Hepatocyte (in vitro differentiated cells): ENCODE data around the gene ADGRG6. TPM values are rescaled to one million over a fixed set of nuclear protein-coding genes. Genes with fewer than 3 reads are reported as not detected.
A peak's percentile ranks its signal among the peaks of the same experiment; 100 is the strongest.

Experiments used
- DNase-seq: peaks from one replicate; pipeline ENCODE4 v3.0.0-alpha.2; 2016; ENCODE audit warnings: low spot score
- H2AFZ ChIP-seq: fragments of 200-600 bp; sonication (generic); 2 replicates; pipeline ENCODE4 v1.6.0; 2016; ENCODE audit warnings: antibody characterized with exemption, mild to moderate bottlenecking
- H3K27ac ChIP-seq: fragments of 200-600 bp; sonication (generic); 2 replicates; pipeline ENCODE4 v1.5.1; 2016; ENCODE audit warnings: mild to moderate bottlenecking
- H3K27me3 ChIP-seq: fragments of 200-600 bp; sonication (generic); 2 replicates; pipeline ENCODE4 v1.6.1; 2016
- H3K36me3 ChIP-seq: fragments of 200-600 bp; sonication (generic); replicated peaks from 2 replicates; pipeline ENCODE4 v1.5.1; 2016; ENCODE audit warnings: low read depth; ENCODE audit not compliant: insufficient read depth
- H3K4me1 ChIP-seq: fragments of 200-600 bp; sonication (generic); 2 replicates; pipeline ENCODE4 v1.5.1; 2016; ENCODE audit warnings: mild to moderate bottlenecking, moderate library complexity; ENCODE audit not compliant: insufficient read depth
- H3K4me2 ChIP-seq: fragments of 200-600 bp; sonication (generic); 2 replicates; pipeline ENCODE4 v1.6.0; 2016
- H3K4me3 ChIP-seq: fragments of 200-600 bp; sonication (generic); 2 replicates; pipeline ENCODE4 v1.5.1; 2016; ENCODE audit warnings: mild to moderate bottlenecking
- H3K79me2 ChIP-seq: fragments of 200-600 bp; sonication (generic); 2 replicates; pipeline ENCODE4 v1.6.0; 2017; ENCODE audit warnings: mild to moderate bottlenecking
- H3K9me2 ChIP-seq: fragments of 200-600 bp; sonication (generic); replicated peaks from 2 replicates; pipeline ENCODE4 v1.6.0; 2017; ENCODE audit warnings: mild to moderate bottlenecking; ENCODE audit not compliant: insufficient read depth
- H3K9me3 ChIP-seq: fragments of 200-600 bp; sonication (generic); 2 replicates; pipeline ENCODE4 v1.5.1; 2016; ENCODE audit warnings: low read depth, mild to moderate bottlenecking
- H4K20me1 ChIP-seq: fragments of 200-600 bp; sonication (generic); 2 replicates; pipeline ENCODE4 v1.6.0; 2016; ENCODE audit warnings: mild to moderate bottlenecking; ENCODE audit not compliant: insufficient read depth, poor library complexity, severe bottlenecking
- EZH2 ChIP-seq: fragments of 200-600 bp; sonication (generic); IDR thresholded peaks from 2 replicates; pipeline ENCODE4 v1.6.1; 2016; ENCODE audit warnings: antibody characterized with exemption, mild to moderate bottlenecking, borderline replicate concordance
- EZH2phosphoT487 ChIP-seq: fragments of 200-600 bp; sonication (generic); IDR thresholded peaks from one replicate; pipeline ENCODE4 v1.6.1; 2018; ENCODE audit warnings: antibody characterized with exemption, mild to moderate bottlenecking, low read depth, moderate library complexity; ENCODE audit not compliant: unreplicated experiment, severe bottlenecking
- WGBS: methylation state at CpG from one replicate; pipeline ENCODE4 v1.1.6; 2016; ENCODE audit warnings: low lambda C conversion rate; ENCODE audit errors: missing lambda C conversion rate; 5-methylcytosine and 5-hydroxymethylcytosine counted together
- polyA plus RNA-seq: library from polyadenylated mRNA; unstranded; fragments of >200 nt; fragmentation: Nextera tagmentation; extraction: Ambion mirVana; gene quantifications from 2 replicates; pipeline ENCODE4 v1.2.1, GENCODE V29; 2016
- total RNA-seq: library from RNA; depleted of rRNA; stranded (reverse); fragments of >200 nt; gene quantifications from 2 replicates; pipeline ENCODE4 v1.2.3, GENCODE V29; 2014
- TF ChIP-seq, protein P1 (sequence below): fragments of 200-600 bp; sonication (generic); IDR thresholded peaks from 2 replicates; pipeline ENCODE4 v1.5.1; 2016; ENCODE audit warnings: antibody characterized with exemption, mild to moderate bottlenecking; ENCODE audit not compliant: poor library complexity

Gene ADGRG6
- total and polyA plus RNA-seq, 2 experiments from 2014 or later = 13.9 to 92.0 TPM

GRCh38 chr6:142323377-142323776 lies 21.6 kb downstream of the ADGRG6 start:
- Histone ChIP-seq H3K4me3 (no peak overlapping the region), H3K27me3 (no peaks in the 10 kb centered on the region), H4K20me1 (no peaks in the 10 kb centered on the region), H2AFZ (no peak overlapping the region), H3K36me3 (no peaks in the 10 kb centered on the region), H3K4me1 (peaks cover 25% of the 10 kb centered on the region), H3K9me3 (no peaks in the 10 kb centered on the region), H3K9me2 (no peaks in the 10 kb centered on the region), H3K27ac (peak overlapping the region; percentile 82), H3K79me2 (peaks cover 14% of the 10 kb centered on the region), H3K4me2 (peak overlapping the region; percentile 19)
- peak; percentile 81 for DNase-seq
- TF ChIP-seq EZH2 (no peak), EZH2phosphoT487 (no peak)
- TF ChIP-seq, protein P1, sequence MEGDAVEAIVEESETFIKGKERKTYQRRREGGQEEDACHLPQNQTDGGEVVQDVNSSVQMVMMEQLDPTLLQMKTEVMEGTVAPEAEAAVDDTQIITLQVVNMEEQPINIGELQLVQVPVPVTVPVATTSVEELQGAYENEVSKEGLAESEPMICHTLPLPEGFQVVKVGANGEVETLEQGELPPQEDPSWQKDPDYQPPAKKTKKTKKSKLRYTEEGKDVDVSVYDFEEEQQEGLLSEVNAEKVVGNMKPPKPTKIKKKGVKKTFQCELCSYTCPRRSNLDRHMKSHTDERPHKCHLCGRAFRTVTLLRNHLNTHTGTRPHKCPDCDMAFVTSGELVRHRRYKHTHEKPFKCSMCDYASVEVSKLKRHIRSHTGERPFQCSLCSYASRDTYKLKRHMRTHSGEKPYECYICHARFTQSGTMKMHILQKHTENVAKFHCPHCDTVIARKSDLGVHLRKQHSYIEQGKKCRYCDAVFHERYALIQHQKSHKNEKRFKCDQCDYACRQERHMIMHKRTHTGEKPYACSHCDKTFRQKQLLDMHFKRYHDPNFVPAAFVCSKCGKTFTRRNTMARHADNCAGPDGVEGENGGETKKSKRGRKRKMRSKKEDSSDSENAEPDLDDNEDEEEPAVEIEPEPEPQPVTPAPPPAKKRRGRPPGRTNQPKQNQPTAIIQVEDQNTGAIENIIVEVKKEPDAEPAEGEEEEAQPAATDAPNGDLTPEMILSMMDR = no peak
- 60% methylated on average over 6 of the region's 6 CpGs for WGBS

DNA sequence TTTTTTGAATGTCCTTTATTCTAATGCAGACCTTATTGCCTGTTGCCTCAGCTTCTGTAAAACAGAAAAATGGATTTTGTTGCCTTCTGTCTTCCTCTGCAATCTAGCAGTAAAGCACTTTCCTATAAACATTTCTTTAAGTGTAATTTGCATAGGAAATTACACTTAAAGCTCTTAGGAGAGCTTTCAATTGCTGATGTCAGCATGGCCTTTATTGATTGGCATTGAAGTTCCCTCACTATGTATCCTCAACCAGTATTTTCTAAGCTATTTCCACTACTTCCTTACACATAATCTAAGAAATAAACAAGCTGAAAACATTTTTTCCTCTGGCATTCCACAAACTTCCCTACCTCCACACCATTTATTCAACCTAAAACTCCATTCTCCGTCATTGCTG lies 22.3 kb downstream of the ADGRG6 start:
- peak overlapping the region; percentile 42 for H3K4me2 ChIP-seq
- DNase-seq = no peak
- TF ChIP-seq, protein P1 = no peak
- no peak for TF ChIP-seq EZH2phosphoT487
- no peak for TF ChIP-seq EZH2

GRCh38 chr6:142325111-142325510 lies 23.3 kb downstream of the ADGRG6 start:
- Histone ChIP-seq H3K27me3 (no peaks in the 10 kb centered on the region), H2AFZ (no peak overlapping the region), H3K4me2 (no peak overlapping the region), H4K20me1 (no peaks in the 10 kb centered on the region), H3K27ac (peak overlapping the region; percentile 82), H3K9me2 (no peaks in the 10 kb centered on the region), H3K9me3 (no peaks in the 10 kb centered on the region), H3K4me1 (peaks cover 25% of the 10 kb centered on the region), H3K79me2 (peaks cover 23% of the 10 kb centered on the region), H3K36me3 (no peaks in the 10 kb centered on the region), H3K4me3 (no peak overlapping the region)
- 66% methylated on average over 3 of the region's 3 CpGs for WGBS
- no peak for DNase-seq
- TF ChIP-seq, protein P1 = no peak
- TF ChIP-seq EZH2phosphoT487 = no peak
- no peak for TF ChIP-seq EZH2

More for the DNA sequence above, 22.3 kb downstream of the ADGRG6 start:
- H3K36me3 ChIP-seq = no peaks in the 10 kb centered on the region
- no peak overlapping the region for H2AFZ ChIP-seq
- peak overlapping the region; percentile 82 for H3K27ac ChIP-seq
- peaks cover 25% of the 10 kb centered on the region for H3K4me1 ChIP-seq
- no peak overlapping the region for H3K4me3 ChIP-seq
- H3K79me2 ChIP-seq = peaks cover 22% of the 10 kb centered on the region
- no peaks in the 10 kb centered on the region for H4K20me1 ChIP-seq
- H3K9me3 ChIP-seq = no peaks in the 10 kb centered on the region
- no peaks in the 10 kb centered on the region for H3K27me3 ChIP-seq
- WGBS = 97% methylated on average over 1 of the region's 1 CpG
- H3K9me2 ChIP-seq = no peaks in the 10 kb centered on the region

GRCh38 chr6:142326540-142326939 lies 24.7 kb downstream of the ADGRG6 start:
- Histone ChIP-seq H3K4me1 (peaks cover 35% of the 10 kb centered on the region), H3K79me2 (peaks cover 27% of the 10 kb centered on the region), H4K20me1 (no peaks in the 10 kb centered on the region), H3K36me3 (no peaks in the 10 kb centered on the region), H3K9me3 (no peaks in the 10 kb centered on the region), H3K4me3 (no peak overlapping the region), H3K9me2 (no peaks in the 10 kb centered on the region), H3K27me3 (no peaks in the 10 kb centered on the region), H2AFZ (no peak overlapping the region), H3K4me2 (no peak overlapping the region), H3K27ac (no peak overlapping the region)
- TF ChIP-seq, protein P1 = no peak
- TF ChIP-seq EZH2phosphoT487 (no peak), EZH2 (no peak)
- WGBS = 48% methylated on average over 1 of the region's 1 CpG
- DNase-seq = no peak
